Fibroblast of mammary gland (primary cell): ENCODE data around the gene PCNX2.

Experiments used
- DNase-seq: peaks from one replicate; pipeline ENCODE4 v3.0.0-alpha.2; 2010; ENCODE audit warnings: low read depth
- H3K4me3 ChIP-seq: 2 replicates; pipeline ENCODE4 v1.5.1; 2011; ENCODE audit warnings: low read depth, mild to moderate bottlenecking, low read length, moderate library complexity; ENCODE audit not compliant: control insufficient read depth
- TF ChIP-seq, protein P1 (sequence below): conservative IDR thresholded peaks from 2 replicates; pipeline ENCODE4 v1.5.1; 2011; ENCODE audit warnings: low read depth, low read length, inconsistent platforms; ENCODE audit not compliant: control insufficient read depth, insufficient read depth

The PCNX2 gene

DNA sequence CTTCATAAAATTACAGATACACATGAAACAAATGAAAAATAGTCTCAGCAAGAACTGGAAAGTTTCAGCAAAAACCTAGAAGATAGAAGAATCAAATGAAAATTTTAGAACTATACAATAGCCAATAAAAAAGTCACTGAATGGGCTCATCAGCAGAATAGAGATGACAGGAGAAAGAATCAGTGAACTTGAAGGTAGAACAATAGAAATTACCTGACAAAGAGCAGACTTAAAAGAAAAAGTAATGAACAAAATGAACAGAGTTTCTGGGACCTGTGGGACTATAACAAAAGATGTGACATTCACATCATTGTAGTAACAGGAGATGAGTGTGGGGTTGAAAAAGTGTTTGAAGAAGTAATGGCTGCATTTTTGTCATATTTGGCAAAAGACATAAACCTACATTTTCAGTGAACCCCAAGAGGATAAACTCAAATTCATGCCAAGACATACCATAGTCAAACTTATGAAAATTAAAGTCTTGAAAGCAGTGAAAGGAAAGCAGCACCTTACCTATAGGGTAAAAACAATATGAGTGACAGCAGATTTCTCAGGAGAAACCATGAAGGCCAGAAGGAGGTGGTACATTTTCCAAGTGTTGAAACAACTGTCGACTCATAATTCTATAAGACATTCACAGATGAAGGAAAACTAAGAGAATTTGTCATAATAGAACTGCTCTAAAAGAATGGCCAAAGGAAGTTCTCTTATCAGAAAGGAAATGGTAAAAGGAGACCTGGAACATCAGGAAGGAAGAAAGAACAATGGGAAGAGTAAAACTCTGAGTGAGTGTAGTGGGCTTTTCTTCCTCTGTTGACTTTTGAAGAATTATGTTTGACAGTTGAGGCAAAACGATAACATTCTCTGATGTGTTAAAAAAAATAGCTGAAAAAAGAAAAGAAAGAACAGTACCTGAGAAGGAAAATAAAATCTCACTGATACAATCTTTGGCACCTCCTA, 321.6 kb downstream of the PCNX2 start:
- no peak for DNase-seq
- TF ChIP-seq, protein P1, sequence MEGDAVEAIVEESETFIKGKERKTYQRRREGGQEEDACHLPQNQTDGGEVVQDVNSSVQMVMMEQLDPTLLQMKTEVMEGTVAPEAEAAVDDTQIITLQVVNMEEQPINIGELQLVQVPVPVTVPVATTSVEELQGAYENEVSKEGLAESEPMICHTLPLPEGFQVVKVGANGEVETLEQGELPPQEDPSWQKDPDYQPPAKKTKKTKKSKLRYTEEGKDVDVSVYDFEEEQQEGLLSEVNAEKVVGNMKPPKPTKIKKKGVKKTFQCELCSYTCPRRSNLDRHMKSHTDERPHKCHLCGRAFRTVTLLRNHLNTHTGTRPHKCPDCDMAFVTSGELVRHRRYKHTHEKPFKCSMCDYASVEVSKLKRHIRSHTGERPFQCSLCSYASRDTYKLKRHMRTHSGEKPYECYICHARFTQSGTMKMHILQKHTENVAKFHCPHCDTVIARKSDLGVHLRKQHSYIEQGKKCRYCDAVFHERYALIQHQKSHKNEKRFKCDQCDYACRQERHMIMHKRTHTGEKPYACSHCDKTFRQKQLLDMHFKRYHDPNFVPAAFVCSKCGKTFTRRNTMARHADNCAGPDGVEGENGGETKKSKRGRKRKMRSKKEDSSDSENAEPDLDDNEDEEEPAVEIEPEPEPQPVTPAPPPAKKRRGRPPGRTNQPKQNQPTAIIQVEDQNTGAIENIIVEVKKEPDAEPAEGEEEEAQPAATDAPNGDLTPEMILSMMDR = no peak
- no peak overlapping the region for H3K4me3 ChIP-seq

DNA sequence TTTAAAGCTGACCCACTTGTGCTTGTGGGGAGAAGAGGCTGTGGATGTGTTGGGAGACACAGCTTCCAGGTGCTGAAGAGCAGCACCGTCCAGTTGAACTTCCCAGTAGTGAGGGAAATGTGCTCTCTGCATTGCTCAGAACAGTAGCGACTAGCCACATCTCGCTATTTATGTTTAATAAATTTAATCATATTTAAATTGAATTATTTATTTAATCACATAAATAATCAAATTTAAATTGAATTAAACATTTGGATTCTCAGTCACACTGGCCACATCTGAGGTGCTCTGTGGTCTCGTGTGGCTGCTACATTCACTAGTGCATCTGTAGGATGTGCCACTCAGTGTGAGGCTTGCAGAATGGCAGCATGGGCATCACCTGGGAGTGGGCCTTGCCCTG, 325.0 kb downstream of the PCNX2 start:
- no peak for DNase-seq
- no peak overlapping the region for H3K4me3 ChIP-seq
- TF ChIP-seq, protein P1 = no peak

- TF ChIP-seq, protein P1 = no peak
- DNase-seq = peak; percentile 61
- no peak overlapping the region for H3K4me3 ChIP-seq
These were observed 325.7 kb downstream of the PCNX2 start for GRCh38 chr1:232969799-232970198.

DNA sequence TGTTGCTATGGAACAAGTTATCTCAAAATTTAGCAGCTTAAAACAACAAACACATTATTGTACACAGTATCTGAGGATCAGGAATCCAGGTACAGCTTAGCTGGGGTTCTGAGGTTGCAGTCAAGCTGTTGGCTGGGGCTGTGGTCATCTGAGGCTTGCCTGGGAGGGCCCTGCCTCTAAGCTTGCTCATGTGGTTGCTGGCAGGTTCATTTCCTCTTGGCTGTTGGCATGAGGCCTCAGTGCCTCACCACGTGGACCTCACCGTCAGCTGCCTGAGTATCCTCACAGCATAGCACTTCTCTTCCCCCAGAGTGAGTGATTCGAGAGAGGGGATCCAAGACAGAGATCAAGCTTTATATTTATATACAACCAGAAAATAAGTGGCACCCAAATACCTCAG, 326.6 kb downstream of the PCNX2 start:
- peak; percentile 78 for DNase-seq
- H3K4me3 ChIP-seq = no peak overlapping the region
- TF ChIP-seq, protein P1 = no peak

DNA sequence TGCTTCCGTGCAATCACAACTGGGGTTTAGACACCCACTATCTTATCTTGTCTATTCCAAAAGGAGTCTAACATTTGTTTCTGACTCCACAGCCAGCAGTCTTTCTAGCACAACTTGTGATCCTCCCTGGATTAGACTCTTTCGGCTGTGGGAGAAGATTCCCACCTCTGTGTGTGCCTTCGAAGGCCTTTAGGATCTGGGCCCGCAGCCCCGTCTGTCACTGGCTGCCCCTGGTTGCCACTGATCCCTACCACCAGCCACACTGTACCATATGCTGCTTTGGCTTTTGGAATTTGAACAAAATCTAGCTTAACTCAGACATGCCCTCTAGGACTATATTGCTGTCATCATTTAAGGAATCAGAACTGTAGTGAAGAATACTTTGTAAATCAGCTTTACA, 327.1 kb downstream of the PCNX2 start:
- no peak overlapping the region for H3K4me3 ChIP-seq
- no peak for DNase-seq
- TF ChIP-seq, protein P1 = no peak

GRCh38 chr1:232966663-232967062, 328.9 kb downstream of the PCNX2 start:
- TF ChIP-seq, protein P1 = no peak
- H3K4me3 ChIP-seq = no peak overlapping the region
- no peak for DNase-seq
